SH-SY5Y (cell line): Measurements from ENCODE around the gene EPHB2.

Experiments used
- GATA2 ChIP-seq: IDR thresholded peaks from 2 replicates; pipeline ENCODE4 v1.6.1; 2011; ENCODE audit warnings: mild to moderate bottlenecking, low read depth, low read length
- GATA3 ChIP-seq: IDR thresholded peaks from 2 replicates; pipeline ENCODE4 v1.6.1; 2011; ENCODE audit warnings: low read depth, mild to moderate bottlenecking, low read length, moderate library complexity

GRCh38 chr1:22886211-22886610 is 175.6 kb downstream of the EPHB2 start:
- no peak for TF ChIP-seq GATA2
- TF ChIP-seq GATA3: no peak
